Esophagus (tissue), 2 donors: ENCODE data around the gene RDH5. TPM values are rescaled to one million over a fixed set of nuclear protein-coding genes. Genes with fewer than 3 reads are reported as not detected.

Source experiments
- H3K27ac ChIP-seq, 2 donors: one replicate each; pipeline ENCODE4 v1.5.1; 2013; ENCODE audit warnings: low read depth in 2 of 2, mild to moderate bottlenecking in 2 of 2, inconsistent platforms in 1 of 2, low read length in 1 of 2, moderate library complexity in 1 of 2
- H3K27me3 ChIP-seq, 2 donors: one replicate each; pipeline ENCODE4 v1.6.1; 2013; ENCODE audit warnings: low read length in 2 of 2, control low read depth in 1 of 2, mild to moderate bottlenecking in 1 of 2; ENCODE audit not compliant: insufficient read depth in 2 of 2, control insufficient read depth in 1 of 2
- H3K36me3 ChIP-seq, 2 donors: one replicate each; pipeline ENCODE4 v1.6.1; 2013; ENCODE audit warnings: low read length in 1 of 2; ENCODE audit not compliant: control insufficient read depth in 2 of 2, insufficient read depth in 2 of 2
- H3K4me1 ChIP-seq, 2 donors: one replicate each; pipeline ENCODE4 v1.6.1; 2013; ENCODE audit warnings: low read length in 1 of 2; ENCODE audit not compliant: control insufficient read depth in 2 of 2, insufficient read depth in 2 of 2
- H3K4me3 ChIP-seq, 2 donors: one replicate each; pipeline ENCODE4 v1.5.1; 2013; ENCODE audit warnings: low read length in 2 of 2, mild to moderate bottlenecking in 2 of 2, low read depth in 1 of 2, moderate library complexity in 1 of 2
- H3K9me3 ChIP-seq, 2 donors: one replicate each; pipeline ENCODE4 v1.6.1; 2013; ENCODE audit warnings: mild to moderate bottlenecking in 2 of 2, low read depth in 1 of 2, low read length in 1 of 2, moderate library complexity in 1 of 2; ENCODE audit not compliant: control insufficient read depth in 2 of 2, insufficient read depth in 1 of 2
- WGBS, 2 donors: extraction: QIAGEN DNeasy Blood & Tissue Kit; methylation state at CpG; one replicate each; pipeline ENCODE4 v1.1.7; 2013; 5-methylcytosine and 5-hydroxymethylcytosine counted together
- polyA plus RNA-seq, 2 donors: library from polyadenylated mRNA; stranded (reverse); fragments of 200-250 nt; gene quantifications; one replicate each; pipeline ENCODE4 v1.2.3, GENCODE V29; 2013
- donor health status: healthy with polysubstance abuse.
- donor health status: Bipolar disorder and iron deficiency.

RDH5 gene
- polyA plus RNA-seq, 2 donors = 3.3 to 12.7 TPM

DNA sequence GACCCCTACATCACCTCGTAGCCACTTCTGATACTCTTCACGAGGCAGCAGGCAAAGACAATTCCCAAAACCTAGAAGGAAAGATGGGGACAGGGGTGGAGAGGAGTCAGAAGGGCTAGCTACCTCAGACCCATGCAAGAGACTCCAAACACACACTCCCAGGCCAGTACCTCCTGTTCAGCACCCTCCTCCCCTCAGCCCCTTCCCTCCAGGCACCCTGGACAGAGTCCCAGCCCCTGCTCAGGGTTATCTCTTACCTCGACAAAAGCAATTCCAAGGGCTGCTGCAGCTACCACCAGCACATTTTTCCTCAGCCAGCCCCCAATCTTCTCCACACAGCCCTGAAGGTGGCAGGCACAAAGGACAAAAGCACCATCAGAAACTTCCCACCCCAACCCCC lies 5.4 kb downstream of the RDH5 start:
- Histone ChIP-seq H3K27me3 (no peaks in the 10 kb centered on the region), H3K4me3 (no peak overlapping the region), H3K4me1 (peaks cover 3 to 22% of the 10 kb centered on the region in 2 donors), H3K27ac (peak overlapping the region in 1 of 2 donors; percentile 33), H3K9me3 (no peaks in the 10 kb centered on the region), H3K36me3 (peaks cover 0 to 13% of the 10 kb centered on the region in 2 donors)
- 54 to 56% methylated on average over 3 of the region's 3 CpGs for WGBS, 2 donors

DNA sequence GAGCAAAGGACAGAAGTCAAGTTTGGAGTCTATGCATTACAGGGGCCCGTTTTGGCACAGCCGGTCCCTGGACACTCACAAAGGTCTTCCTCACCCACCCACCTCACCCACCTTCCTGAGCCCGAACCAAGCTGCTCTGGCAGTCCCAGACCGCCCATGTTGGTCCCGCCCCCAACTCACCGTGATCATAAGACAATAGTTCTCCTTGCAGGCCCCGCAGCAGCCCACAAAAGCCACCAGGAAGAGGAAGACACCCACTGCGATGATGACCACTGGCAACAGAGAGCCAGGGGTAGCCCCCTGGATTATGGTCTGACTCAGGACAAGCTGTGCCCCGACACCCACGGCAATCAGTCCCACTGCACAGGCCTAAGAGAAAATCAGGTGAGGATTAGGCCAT lies 6.8 kb downstream of the RDH5 start:
- Histone ChIP-seq H3K27me3 (no peaks in the 10 kb centered on the region), H3K4me1 (peaks cover 3 to 18% of the 10 kb centered on the region in 2 donors)
- 38 to 47% methylated on average over 10 of the region's 10 CpGs for WGBS, 2 donors

DNA sequence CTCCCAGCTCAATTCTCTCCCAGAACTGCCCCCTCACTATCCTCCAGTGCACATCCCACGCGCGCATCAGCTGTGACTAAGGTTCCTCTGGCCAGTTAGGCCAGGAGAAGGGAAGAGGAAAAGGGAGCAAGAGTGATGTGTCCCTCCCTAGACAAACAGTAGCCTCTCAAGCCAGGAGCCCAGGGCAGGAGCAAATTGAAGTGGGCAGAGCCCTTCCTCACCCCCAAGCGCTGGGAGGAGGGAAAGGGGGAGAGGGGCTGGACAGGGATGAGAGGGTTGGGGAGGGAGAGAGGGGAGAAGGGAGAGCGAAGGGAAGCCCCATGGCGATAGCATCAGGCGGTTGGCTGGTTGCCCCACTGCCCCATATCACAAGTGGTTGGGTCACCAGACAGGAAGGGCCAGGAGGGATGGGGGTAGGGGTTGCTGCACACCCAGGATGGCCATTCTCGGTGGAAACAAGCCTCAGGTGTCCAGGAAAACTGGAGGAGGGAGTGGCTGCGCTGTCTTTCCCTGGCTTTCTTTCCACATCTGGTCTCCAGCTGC lies 7.5 kb downstream of the RDH5 start:
- Histone ChIP-seq H3K27me3 (no peaks in the 10 kb centered on the region), H3K9me3 (no peaks in the 10 kb centered on the region), H3K4me1 (peaks cover 3 to 18% of the 10 kb centered on the region in 2 donors), H3K36me3 (peaks cover 0 to 13% of the 10 kb centered on the region in 2 donors), H3K27ac (peak overlapping the region; percentile 92 to 94), H3K4me3 (peak overlapping the region; percentile 73 to 79)
- 15 to 17% methylated on average over 9 of the region's 9 CpGs for WGBS, 2 donors

More for the DNA sequence above, 6.8 kb downstream of the RDH5 start:
- peak overlapping the region; percentile 2 to 79 for H3K4me3 ChIP-seq
- no peaks in the 10 kb centered on the region for H3K9me3 ChIP-seq
- peak overlapping the region; percentile 62 to 94 for H3K27ac ChIP-seq
- peaks cover 0 to 13% of the 10 kb centered on the region in 2 donors for H3K36me3 ChIP-seq

DNA sequence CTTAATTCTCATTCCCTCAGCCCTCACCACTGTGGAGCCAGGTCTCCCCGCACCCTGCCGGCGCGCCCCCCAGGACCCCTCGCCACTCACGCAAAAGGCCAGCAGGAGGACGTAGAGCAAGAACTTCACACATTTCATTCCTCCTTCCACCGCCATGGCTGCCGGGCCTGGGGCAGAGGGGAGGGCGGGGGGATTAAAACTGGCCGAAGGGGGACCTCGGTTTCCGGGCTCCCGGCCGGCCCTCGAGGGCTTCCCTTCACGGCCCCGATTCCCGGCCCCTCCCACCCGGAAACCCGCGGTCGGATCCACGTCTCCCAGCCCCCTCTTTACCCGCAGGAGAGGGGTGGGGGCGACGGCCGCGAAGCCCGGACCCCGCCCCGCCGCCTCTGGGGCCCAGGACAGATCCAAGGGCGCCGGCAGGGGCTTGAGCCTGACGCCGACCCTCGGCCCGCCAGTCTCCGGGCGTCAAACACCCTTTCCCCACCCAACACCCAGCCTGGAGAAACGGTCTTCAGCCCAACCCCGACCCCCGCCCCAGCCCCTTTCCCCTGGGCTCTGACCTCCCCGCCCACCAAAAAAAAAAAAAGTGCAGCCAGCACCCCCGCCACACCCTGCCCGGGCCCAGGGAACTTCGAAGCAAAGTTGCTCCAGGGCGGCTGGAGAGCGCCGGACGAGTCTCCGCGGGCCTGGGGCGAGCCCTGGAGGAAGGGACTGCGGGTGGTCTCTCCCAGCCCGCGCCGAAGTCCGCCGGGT lies 8.2 kb downstream of the RDH5 start:
- no peaks in the 10 kb centered on the region for H3K27me3 ChIP-seq
- H3K4me3 ChIP-seq = peak overlapping the region; percentile 73 to 79
- H3K36me3 ChIP-seq = peaks cover 0 to 13% of the 10 kb centered on the region in 2 donors
- peak overlapping the region; percentile 92 to 94 for H3K27ac ChIP-seq
- no peaks in the 10 kb centered on the region for H3K9me3 ChIP-seq
- 0 to 1% methylated on average over 41 to 61 of the region's 61 CpGs for WGBS, 2 donors
- H3K4me1 ChIP-seq = peaks cover 3 to 18% of the 10 kb centered on the region in 2 donors

DNA sequence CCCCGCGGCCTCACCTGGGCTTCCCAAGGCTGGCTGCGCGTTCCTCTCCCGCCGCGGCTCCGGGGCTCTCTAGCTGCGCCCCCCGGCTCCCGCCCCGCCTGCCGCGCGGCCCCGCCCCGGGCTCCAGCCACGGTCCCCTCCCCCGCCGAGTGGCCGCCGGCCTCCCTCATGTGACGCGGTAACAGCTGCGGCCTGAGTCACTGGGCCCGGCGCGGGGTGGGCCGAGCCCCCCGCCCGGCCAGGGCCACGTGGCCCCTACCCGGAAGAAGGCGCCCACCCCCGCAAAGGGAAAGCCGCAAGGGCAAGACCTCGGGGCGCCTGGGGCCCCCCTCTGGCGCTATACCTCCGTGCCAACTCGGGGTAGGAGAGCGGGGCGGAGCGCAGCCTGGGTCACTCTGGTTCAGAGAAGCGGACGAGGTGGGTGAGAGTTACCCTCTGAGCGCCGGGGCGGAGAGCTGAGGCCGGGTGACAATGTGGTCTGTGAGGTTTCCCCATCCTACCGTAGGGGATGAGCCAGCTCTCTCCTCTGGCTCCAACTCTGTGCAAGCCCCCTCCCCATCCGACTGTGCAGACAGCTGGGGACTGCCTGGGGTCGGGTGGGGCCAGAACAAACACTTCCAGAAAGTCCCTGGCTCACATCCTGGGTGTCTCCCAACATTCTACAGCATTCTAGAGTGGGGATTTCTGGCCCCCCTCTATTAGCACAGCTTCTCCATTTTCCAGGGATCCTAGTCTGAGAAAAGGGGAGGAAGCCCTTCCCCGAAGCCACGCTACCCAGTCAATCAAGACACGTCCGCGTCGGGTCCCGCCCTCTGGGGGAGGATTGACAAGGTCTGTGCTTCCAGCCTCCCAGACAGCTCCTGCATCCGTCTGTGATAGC lies 9.0 kb downstream of the RDH5 start, which contains the start of gene CD63:
Gene CD63, minus strand, starts transcription at position 71 of the 880 bp plus-strand sequence. CDS start 668 bp downstream, outside the sequence.
- Histone ChIP-seq H3K27ac (peak within 1 kb of the TSS; percentile 92 to 94), H3K27me3 (no peaks in the 10 kb centered on the region), H3K36me3 (peaks cover 0 to 13% of the 10 kb centered on the region in 2 donors), H3K4me1 (peaks cover 2 to 14% of the 10 kb centered on the region in 2 donors), H3K4me3 (peak within 1 kb of the TSS; percentile 73 to 79), H3K9me3 (no peaks in the 10 kb centered on the region)
- 0% methylated on average over 40 to 61 of the region's 61 CpGs for WGBS, 2 donors

DNA sequence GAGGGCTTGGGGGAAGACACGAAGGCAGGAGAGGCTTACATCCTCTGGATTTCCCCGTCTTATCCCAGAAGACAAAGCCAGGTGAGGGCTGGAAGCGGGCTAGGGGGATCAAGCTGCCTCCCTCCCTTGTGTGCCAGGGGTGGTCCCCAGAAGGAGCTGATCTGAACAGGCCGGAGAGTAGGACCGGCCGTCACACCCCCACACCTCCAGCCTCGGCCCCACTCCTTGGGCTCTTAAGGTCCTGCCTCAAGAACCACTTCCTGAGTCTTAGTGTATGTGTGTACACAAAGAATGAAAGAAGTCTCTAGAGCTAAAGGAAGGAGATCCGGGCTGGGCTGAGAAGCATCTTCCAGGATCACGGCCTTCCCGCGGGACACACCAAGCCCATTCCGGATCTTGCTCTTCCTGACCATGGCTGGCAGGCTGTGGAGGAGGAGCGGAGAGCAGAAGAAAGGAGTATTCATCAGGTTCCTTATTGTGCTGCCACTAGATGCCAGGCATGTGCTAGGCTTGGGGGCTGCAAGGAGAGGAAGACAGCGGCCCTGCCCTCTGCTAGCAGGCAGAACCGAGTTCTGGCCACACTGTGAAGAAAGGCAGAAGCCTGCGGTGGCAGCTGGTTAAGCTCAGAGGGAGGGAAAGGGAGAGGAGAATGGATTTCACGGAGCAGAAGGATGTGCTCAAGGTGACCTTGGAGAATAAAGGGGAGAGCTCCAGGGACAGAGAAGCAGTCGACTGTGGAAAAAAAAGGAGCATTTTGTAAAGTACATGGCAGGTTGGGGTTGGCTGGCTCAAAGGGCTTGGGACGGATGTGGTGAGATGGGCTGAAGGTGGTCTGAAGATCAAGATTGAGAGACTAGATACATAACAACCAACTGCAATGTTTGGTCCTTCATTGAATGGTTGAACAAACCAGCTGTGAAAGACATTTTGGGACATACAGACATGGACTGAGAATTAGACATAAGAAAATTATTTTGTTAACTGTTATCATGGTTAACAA lies 9.9 kb downstream of the RDH5 start:
- peaks cover 0 to 12% of the 10 kb centered on the region in 2 donors for H3K4me1 ChIP-seq
- WGBS, 2 donors = 5 to 11% methylated on average over 19 of the region's 19 CpGs

DNA sequence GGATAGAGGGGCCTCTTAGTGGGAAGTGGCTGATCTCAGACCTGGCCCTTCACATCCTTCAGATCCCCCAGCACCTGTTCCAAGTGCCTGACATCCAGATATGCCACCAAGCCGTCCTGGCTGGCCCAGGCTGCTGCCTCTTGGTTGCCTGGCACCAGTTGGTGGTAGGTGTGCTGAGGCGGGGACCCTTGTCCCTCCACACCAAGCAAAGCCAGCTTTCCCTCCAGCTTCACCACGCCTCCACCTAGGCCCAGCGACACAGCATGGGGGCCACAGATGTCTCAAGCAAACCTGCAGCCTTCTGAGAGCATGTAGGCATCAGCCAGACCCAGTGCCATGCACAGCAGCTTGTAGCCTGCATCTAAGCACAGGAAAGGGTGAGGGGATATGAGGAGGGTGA lies 12.1 kb downstream of the RDH5 start:
- H3K4me1 ChIP-seq = peaks cover 0 to 8% of the 10 kb centered on the region in 2 donors
- 84 to 85% methylated on average over 4 of the region's 4 CpGs for WGBS, 2 donors
- H3K4me3 ChIP-seq = no peak overlapping the region
- no peaks in the 10 kb centered on the region for H3K36me3 ChIP-seq
- H3K27ac ChIP-seq = peak overlapping the region in 1 of 2 donors; percentile 6
- no peaks in the 10 kb centered on the region for H3K27me3 ChIP-seq
- no peaks in the 10 kb centered on the region for H3K9me3 ChIP-seq

More for the DNA sequence above, 9.9 kb downstream of the RDH5 start:
- H3K4me3 ChIP-seq = peak overlapping the region; percentile 73 to 79
- H3K9me3 ChIP-seq = no peaks in the 10 kb centered on the region
- peaks cover 0 to 11% of the 10 kb centered on the region in 2 donors for H3K36me3 ChIP-seq
- no peaks in the 10 kb centered on the region for H3K27me3 ChIP-seq
- peak overlapping the region; percentile 92 to 94 for H3K27ac ChIP-seq

DNA sequence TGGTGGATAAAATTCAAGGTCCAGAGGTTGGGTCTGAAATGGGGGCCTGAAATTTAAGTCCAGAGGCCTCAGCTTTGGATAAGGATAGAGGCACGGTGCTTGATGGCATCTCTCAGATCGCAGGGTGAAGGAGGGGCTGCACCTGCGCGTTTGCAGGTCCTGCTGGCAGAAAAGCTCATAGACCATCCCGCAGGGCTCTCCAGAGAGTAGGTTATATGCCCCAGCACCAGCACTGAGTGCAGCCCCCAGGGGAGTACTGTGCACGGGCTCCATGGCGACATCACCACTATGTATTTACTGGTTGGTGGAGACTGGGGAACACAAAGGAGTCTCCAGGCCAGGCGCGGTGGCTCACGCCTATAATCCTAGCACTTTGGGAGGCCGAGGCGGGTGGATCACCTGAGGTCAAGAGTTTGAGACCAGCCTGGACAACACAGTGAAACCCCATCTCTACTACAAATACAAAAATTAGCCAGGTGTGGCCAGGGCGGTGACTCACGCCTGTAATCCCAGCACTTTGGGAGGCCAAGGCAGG lies 12.9 kb downstream of the RDH5 start:
- H3K36me3 ChIP-seq = no peaks in the 10 kb centered on the region
- WGBS, 2 donors = 86 to 91% methylated on average over 14 of the region's 14 CpGs
- H3K27ac ChIP-seq = no peak overlapping the region
- H3K9me3 ChIP-seq = no peaks in the 10 kb centered on the region
- peaks cover 0 to 4% of the 10 kb centered on the region in 2 donors for H3K4me1 ChIP-seq
- H3K4me3 ChIP-seq = no peak overlapping the region
- H3K27me3 ChIP-seq = no peaks in the 10 kb centered on the region
